GM19324 (cell line): ENCODE measurements around the gene HOXB1.
A peak's percentile ranks its signal among the peaks of the same experiment; 100 is the strongest.

Experiments used
- ATAC-seq: cut with Tn5 transposase; IDR thresholded peaks from one replicate; pipeline ENCODE4 v1.9.1; 2021; ENCODE audit warnings: mild to moderate bottlenecking, moderate library complexity; ENCODE audit not compliant: unreplicated experiment, low FRiP score

Gene HOXB1

GRCh38 chr17:48567646-48568354 lies 37.0 kb upstream of the HOXB1 start:
- ATAC-seq: no peak

GRCh38 chr17:48567209-48567608 lies 36.4 kb upstream of the HOXB1 start:
- no peak for ATAC-seq

GRCh38 chr17:48566717-48567116 lies 35.9 kb upstream of the HOXB1 start:
- no peak for ATAC-seq

- ATAC-seq: no peak
These were observed 35.3 kb upstream of the HOXB1 start for GRCh38 chr17:48565925-48566710.

GRCh38 chr17:48565022-48565554 lies 34.3 kb upstream of the HOXB1 start:
- no peak for ATAC-seq

GRCh38 chr17:48564188-48565021 lies 33.6 kb upstream of the HOXB1 start:
- ATAC-seq: no peak

- ATAC-seq: no peak
These were observed 33.0 kb upstream of the HOXB1 start for GRCh38 chr17:48563867-48564187.

GRCh38 chr17:48563385-48563838 lies 32.6 kb upstream of the HOXB1 start:
- ATAC-seq: no peak

- ATAC-seq: no peak
These were observed 32.1 kb upstream of the HOXB1 start for GRCh38 chr17:48562934-48563333.

GRCh38 chr17:48561884-48562810 lies 31.3 kb upstream of the HOXB1 start:
- peak; percentile 57 for ATAC-seq

- no peak for ATAC-seq
These were observed 29.3 kb upstream of the HOXB1 start for GRCh38 chr17:48559840-48560817.

GRCh38 chr17:48559122-48559839 lies 28.5 kb upstream of the HOXB1 start:
- no peak for ATAC-seq

- ATAC-seq: no peak
These were observed 28.0 kb upstream of the HOXB1 start for GRCh38 chr17:48558831-48559121.

- no peak for ATAC-seq
These were observed 27.4 kb upstream of the HOXB1 start for GRCh38 chr17:48558057-48558830.

GRCh38 chr17:48556576-48557401 lies 26.0 kb upstream of the HOXB1 start:
- ATAC-seq: no peak

- no peak for ATAC-seq
These were observed 25.4 kb upstream of the HOXB1 start for GRCh38 chr17:48556229-48556575.
